Prostate gland (tissue), 1 donor: ENCODE results near the gene PAM16.

ENCODE experiments used
- POLR2A ChIP-seq: fragments of 450-650 bp; IDR thresholded peaks from one replicate; pipeline ENCODE4 v1.6.1; 2016; ENCODE audit warnings: antibody characterized with exemption, mild to moderate bottlenecking
- POLR2AphosphoS5 ChIP-seq: sonication (generic); formaldehyde crosslinking; IDR thresholded peaks from one replicate; pipeline ENCODE4 v1.6.1; 2017; ENCODE audit warnings: antibody characterized with exemption

DNA sequence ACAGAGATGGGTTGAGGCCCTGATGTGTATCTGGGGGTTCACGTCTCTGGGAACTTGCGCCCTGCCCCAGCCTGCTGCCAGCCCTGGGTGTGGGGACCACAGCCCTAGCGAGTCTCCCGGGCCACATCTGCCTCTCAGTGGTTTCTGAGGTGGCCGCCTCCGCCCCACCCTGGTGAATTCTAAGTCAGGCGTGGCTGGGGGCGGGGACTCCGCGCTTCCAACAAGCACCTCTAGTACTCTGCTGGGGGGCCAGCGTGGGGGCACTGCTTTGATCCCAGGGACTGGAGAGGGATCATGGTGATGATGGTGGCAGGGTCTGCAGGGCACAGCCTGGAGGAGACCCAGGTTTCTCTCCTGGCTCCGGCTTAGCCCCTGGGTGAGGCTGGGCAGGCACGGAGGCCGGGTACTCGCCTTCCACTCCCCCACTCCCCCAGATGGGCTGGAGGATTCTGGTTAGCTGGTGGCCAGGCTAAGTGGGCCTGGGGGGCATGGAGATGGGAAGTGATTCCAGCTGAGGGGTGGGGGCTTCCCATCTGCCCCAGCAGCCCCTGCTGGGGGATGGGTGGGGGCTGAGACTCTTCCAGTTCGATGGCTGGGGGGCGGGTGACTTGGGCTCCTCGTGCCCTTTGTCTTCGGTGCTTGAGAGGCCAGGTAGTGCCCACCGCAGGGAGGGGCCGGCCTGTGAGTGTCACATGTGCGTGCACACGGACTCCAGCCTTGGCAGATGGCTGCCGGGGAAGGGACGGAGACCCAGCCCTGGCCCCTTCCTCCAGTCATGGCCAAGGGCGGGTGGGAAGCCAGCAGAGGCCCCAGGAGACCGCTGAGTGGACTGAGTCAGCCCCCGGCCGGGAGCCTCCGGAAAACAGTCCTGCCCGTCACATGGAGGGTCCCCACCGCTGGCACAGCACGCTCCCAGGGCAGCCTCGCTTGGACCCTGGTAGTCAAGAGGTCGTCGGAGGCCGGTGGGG is 31.4 kb downstream of the PAM16 start:
- TF ChIP-seq POLR2AphosphoS5, result no peak
- no peak for TF ChIP-seq POLR2A
